ENCODE measurements around the gene ZNF76. TPM values are rescaled to one million over a fixed set of nuclear protein-coding genes. Genes with fewer than 3 reads are reported as not detected.
A peak's percentile ranks its signal among the peaks of the same experiment; 100 is the strongest.

Gene ZNF76
- total and polyA plus RNA-seq, 10 of the 15 experiments (the other 5 are each of a cell fraction or from before 2014, with no cell fraction given) = 2.8 to 41.0 (median 24.8) TPM

GRCh38 chr6:35240838-35241801, 18.4 kb upstream of the ZNF76 start (continued):
- TF ChIP-seq, protein P1, sequence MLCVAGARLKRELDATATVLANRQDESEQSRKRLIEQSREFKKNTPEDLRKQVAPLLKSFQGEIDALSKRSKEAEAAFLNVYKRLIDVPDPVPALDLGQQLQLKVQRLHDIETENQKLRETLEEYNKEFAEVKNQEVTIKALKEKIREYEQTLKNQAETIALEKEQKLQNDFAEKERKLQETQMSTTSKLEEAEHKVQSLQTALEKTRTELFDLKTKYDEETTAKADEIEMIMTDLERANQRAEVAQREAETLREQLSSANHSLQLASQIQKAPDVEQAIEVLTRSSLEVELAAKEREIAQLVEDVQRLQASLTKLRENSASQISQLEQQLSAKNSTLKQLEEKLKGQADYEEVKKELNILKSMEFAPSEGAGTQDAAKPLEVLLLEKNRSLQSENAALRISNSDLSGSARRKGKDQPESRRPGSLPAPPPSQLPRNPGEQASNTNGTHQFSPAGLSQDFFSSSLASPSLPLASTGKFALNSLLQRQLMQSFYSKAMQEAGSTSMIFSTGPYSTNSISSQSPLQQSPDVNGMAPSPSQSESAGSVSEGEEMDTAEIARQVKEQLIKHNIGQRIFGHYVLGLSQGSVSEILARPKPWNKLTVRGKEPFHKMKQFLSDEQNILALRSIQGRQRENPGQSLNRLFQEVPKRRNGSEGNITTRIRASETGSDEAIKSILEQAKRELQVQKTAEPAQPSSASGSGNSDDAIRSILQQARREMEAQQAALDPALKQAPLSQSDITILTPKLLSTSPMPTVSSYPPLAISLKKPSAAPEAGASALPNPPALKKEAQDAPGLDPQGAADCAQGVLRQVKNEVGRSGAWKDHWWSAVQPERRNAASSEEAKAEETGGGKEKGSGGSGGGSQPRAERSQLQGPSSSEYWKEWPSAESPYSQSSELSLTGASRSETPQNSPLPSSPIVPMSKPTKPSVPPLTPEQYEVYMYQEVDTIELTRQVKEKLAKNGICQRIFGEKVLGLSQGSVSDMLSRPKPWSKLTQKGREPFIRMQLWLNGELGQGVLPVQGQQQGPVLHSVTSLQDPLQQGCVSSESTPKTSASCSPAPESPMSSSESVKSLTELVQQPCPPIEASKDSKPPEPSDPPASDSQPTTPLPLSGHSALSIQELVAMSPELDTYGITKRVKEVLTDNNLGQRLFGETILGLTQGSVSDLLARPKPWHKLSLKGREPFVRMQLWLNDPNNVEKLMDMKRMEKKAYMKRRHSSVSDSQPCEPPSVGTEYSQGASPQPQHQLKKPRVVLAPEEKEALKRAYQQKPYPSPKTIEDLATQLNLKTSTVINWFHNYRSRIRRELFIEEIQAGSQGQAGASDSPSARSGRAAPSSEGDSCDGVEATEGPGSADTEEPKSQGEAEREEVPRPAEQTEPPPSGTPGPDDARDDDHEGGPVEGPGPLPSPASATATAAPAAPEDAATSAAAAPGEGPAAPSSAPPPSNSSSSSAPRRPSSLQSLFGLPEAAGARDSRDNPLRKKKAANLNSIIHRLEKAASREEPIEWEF (IDR thresholded peaks at IDR 0.05; ENCODE audit: insufficient replicate concordance, low read depth, low read length) = no peak
- TF ChIP-seq MTA3 (IDR thresholded peaks at IDR 0.05; ENCODE audit: borderline replicate concordance, low read length) (no peak), ZNF274 (IDR thresholded peaks at IDR 0.05; ENCODE audit: insufficient read depth, insufficient read length) (no peak), SMC3 (IDR thresholded peaks at IDR 0.05; ENCODE audit: borderline replicate concordance, low read length) (peak; percentile 75)

- no peaks in the 10 kb centered on the region for H3K27me3 ChIP-seq (replicated peaks in 1 of 2; ENCODE audit: control insufficient read depth in 2 of 2, insufficient read depth in 2 of 2, low read length in 1 of 2)
- in situ Hi-C loops (cut with MboI) = no loop called here
- no peak for FAIRE-seq
- no peak overlapping the region for H3K27ac ChIP-seq (ENCODE audit: control insufficient read depth, insufficient read depth)
- intact Hi-C loops (cut with micrococcal nuclease; ENCODE audit: unreplicated experiment) = loop anchor here (5.0 kb wide), 1 partner anchor 35 kb away; no protein-coding TSS in a partner anchor
- H3K36me3 ChIP-seq (ENCODE audit: control insufficient read depth in 2 of 2, insufficient read depth in 2 of 2, low read length in 1 of 2) = no peaks in the 10 kb centered on the region
- no peaks in the 10 kb centered on the region for H3K9me3 ChIP-seq (replicated peaks; ENCODE audit: control insufficient read depth, insufficient read depth, low read length)
- ChIA-PET CTCF (interaction anchor here (1.3 to 4.2 kb wide), 6 partner anchors 13 to 782 kb away, joined by 3 to 52 read pairs (median 10); no protein-coding TSS in a partner anchor), POLR2A (interaction anchor here (0.8 kb wide), 1 partner anchor 226 kb away, joined by 3 read pairs; no protein-coding TSS in a partner anchor), RAD21 (ENCODE audit: unreplicated experiment) (no interaction called here), SMC1A (ENCODE audit: uncharacterized antibody, unreplicated experiment) (interaction anchor here (0.8 to 2.3 kb wide), 2 partner anchors 36 to 92 kb away, joined by 3 to 10 read pairs; no protein-coding TSS in a partner anchor)
- no peak overlapping the region for H3K4me3 ChIP-seq
- DNase-seq (ENCODE audit: low read depth, low spot score) = no peak
- 83% methylated on average over 5 of the region's 5 CpGs for WGBS (ENCODE audit: insufficient coverage, insufficient replicate concordance, low lambda C conversion rate, missing lambda C conversion rate)
- H2AFZ ChIP-seq (ENCODE audit: control insufficient read depth, low read depth, low read length) = no peak overlapping the region
- ATAC-seq = no peak
- peaks cover 4% of the 10 kb centered on the region; the same call in 1 of the 2 replicates for H4K20me1 ChIP-seq (ENCODE audit: control insufficient read depth, insufficient read depth)
- no peak overlapping the region for H3K9ac ChIP-seq (ENCODE audit: control insufficient read depth, insufficient read depth, low read length)
- H3K4me1 ChIP-seq (ENCODE audit: control insufficient read depth, insufficient read depth, low read length) = 0 out of 2 replicates have a peak, but pooled peaks cover under 1% of the 10 kb centered on the region
- no peaks in the 10 kb centered on the region for H3K79me2 ChIP-seq (ENCODE audit: control insufficient read depth, insufficient read depth, low read length)
- no TSS peak for BruUV-seq (replicated peaks)
- H3K4me2 ChIP-seq (ENCODE audit: control insufficient read depth, insufficient read depth) = no peak overlapping the region
- TF ChIP-seq, protein P2, sequence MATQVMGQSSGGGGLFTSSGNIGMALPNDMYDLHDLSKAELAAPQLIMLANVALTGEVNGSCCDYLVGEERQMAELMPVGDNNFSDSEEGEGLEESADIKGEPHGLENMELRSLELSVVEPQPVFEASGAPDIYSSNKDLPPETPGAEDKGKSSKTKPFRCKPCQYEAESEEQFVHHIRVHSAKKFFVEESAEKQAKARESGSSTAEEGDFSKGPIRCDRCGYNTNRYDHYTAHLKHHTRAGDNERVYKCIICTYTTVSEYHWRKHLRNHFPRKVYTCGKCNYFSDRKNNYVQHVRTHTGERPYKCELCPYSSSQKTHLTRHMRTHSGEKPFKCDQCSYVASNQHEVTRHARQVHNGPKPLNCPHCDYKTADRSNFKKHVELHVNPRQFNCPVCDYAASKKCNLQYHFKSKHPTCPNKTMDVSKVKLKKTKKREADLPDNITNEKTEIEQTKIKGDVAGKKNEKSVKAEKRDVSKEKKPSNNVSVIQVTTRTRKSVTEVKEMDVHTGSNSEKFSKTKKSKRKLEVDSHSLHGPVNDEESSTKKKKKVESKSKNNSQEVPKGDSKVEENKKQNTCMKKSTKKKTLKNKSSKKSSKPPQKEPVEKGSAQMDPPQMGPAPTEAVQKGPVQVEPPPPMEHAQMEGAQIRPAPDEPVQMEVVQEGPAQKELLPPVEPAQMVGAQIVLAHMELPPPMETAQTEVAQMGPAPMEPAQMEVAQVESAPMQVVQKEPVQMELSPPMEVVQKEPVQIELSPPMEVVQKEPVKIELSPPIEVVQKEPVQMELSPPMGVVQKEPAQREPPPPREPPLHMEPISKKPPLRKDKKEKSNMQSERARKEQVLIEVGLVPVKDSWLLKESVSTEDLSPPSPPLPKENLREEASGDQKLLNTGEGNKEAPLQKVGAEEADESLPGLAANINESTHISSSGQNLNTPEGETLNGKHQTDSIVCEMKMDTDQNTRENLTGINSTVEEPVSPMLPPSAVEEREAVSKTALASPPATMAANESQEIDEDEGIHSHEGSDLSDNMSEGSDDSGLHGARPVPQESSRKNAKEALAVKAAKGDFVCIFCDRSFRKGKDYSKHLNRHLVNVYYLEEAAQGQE (IDR thresholded peaks at IDR 0.05; ENCODE audit: low read depth, low read length) = no peak
- TF ChIP-seq TBL1XR1 (IDR thresholded peaks at IDR 0.05; ENCODE audit: low read depth, low read length) = no peak
- TF ChIP-seq, protein P3, sequence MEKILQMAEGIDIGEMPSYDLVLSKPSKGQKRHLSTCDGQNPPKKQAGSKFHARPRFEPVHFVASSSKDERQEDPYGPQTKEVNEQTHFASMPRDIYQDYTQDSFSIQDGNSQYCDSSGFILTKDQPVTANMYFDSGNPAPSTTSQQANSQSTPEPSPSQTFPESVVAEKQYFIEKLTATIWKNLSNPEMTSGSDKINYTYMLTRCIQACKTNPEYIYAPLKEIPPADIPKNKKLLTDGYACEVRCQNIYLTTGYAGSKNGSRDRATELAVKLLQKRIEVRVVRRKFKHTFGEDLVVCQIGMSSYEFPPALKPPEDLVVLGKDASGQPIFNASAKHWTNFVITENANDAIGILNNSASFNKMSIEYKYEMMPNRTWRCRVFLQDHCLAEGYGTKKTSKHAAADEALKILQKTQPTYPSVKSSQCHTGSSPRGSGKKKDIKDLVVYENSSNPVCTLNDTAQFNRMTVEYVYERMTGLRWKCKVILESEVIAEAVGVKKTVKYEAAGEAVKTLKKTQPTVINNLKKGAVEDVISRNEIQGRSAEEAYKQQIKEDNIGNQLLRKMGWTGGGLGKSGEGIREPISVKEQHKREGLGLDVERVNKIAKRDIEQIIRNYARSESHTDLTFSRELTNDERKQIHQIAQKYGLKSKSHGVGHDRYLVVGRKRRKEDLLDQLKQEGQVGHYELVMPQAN (conservative IDR thresholded peaks at IDR 0.05) = no peak
- TF ChIP-seq BMI1 (IDR thresholded peaks at IDR 0.05; ENCODE audit: borderline replicate concordance) = no peak
Measured at GRCh38 chr6:35242486-35242885, 17.0 kb upstream of the ZNF76 start.

Data from GM12878 (cell line).